Lower leg skin (tissue), 3 donors: ENCODE data around the gene CLIC3.

Experiments used
- CTCF ChIP-seq, 3 donors: fragments of 450-650 bp; IDR thresholded peaks; one replicate each; pipeline ENCODE4 v1.5.1; 2016; ENCODE audit warnings: antibody characterized with exemption in 3 of 3, mild to moderate bottlenecking in 3 of 3, moderate library complexity in 2 of 3
- POLR2A ChIP-seq, 2 donors: fragments of 450-650 bp; IDR thresholded peaks; one replicate each; pipeline ENCODE4 v1.6.1; 2016 to 2017; ENCODE audit warnings: antibody characterized with exemption in 2 of 2, mild to moderate bottlenecking in 1 of 2, moderate library complexity in 1 of 2

DNA sequence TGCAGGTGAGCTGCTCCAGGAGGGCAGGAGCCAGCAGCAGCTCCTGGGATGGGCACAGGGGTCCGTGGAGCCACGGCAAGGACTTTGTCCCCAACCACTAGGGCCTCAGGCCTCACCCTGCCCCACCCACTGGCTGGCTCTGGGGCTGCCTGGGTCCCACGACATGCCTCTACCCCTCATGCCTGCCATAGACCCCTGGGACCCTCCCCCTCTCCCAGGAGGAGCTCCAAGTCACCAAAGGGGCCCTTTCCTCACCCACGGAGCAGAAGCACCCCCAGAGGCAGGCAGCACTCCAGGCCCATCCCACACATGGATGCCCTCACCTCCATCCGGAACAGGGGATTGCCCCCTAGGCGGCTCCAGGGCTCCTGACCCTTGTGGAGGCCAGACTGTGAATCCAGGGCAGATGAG lies 25.2 kb upstream of the CLIC3 start:
- no peak for TF ChIP-seq CTCF (IDR thresholded peaks at IDR 0.05)
- TF ChIP-seq POLR2A (IDR thresholded peaks at IDR 0.05), result no peak
